AG09309 (cell line): ENCODE results near the gene LYSMD2.

Source experiments
- DNase-seq: peaks from one replicate; pipeline ENCODE4 v3.0.0-alpha.2; 2010; ENCODE audit warnings: low read depth
- H3K4me3 ChIP-seq: 2 replicates; pipeline ENCODE4 v1.5.1; 2011; ENCODE audit warnings: mild to moderate bottlenecking, low read depth, low read length, moderate library complexity; ENCODE audit not compliant: control insufficient read depth
- TF ChIP-seq, protein P1 (sequence below): IDR thresholded peaks from 2 replicates; pipeline ENCODE4 v1.5.1; 2011; ENCODE audit warnings: mild to moderate bottlenecking, low read depth, low read length, inconsistent platforms; ENCODE audit not compliant: insufficient read depth, control insufficient read depth; ENCODE audit errors: missing control alignments

LYSMD2 gene

DNA sequence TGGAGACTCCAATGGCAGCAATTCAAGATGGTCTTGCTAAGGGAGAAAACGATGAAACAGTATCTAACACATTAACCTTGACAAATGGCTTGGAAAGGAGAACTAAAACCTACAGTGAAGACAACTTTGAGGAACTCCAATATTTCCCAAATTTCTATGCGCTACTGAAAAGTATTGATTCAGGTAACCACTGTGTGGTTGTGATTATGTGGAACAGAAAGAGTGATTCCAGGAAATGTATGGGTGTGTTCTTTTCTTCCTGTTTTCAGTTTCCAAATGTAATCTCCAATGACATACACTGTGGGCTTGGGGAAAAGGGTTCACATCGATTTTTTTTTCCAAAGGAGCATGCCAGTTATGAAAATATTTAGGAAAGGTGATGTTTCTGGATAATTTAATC lies 45.3 kb downstream of the LYSMD2 start:
- TF ChIP-seq, protein P1, sequence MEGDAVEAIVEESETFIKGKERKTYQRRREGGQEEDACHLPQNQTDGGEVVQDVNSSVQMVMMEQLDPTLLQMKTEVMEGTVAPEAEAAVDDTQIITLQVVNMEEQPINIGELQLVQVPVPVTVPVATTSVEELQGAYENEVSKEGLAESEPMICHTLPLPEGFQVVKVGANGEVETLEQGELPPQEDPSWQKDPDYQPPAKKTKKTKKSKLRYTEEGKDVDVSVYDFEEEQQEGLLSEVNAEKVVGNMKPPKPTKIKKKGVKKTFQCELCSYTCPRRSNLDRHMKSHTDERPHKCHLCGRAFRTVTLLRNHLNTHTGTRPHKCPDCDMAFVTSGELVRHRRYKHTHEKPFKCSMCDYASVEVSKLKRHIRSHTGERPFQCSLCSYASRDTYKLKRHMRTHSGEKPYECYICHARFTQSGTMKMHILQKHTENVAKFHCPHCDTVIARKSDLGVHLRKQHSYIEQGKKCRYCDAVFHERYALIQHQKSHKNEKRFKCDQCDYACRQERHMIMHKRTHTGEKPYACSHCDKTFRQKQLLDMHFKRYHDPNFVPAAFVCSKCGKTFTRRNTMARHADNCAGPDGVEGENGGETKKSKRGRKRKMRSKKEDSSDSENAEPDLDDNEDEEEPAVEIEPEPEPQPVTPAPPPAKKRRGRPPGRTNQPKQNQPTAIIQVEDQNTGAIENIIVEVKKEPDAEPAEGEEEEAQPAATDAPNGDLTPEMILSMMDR: no peak
- H3K4me3 ChIP-seq: no peak overlapping the region
- DNase-seq: no peak

DNA sequence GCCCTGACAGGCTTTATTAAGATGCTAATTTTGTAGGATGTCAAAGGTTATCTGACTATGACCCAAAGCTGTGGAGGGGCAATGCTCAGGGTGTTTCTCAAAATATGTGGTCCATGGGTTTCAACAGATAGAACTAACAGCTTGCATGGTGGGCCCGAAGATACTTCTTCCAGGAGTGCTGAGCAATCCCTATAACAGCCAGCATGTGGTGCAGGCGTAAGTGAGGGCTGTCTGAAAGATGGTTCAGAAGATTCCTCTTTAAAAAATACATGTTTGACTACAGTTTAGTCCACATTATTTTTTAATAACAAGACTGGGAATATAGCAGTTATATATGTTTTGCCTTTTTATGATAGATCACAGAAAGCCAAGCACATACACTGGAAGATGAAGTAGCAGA lies 48.6 kb downstream of the LYSMD2 start:
- no peak for DNase-seq
- H3K4me3 ChIP-seq: no peak overlapping the region
- TF ChIP-seq, protein P1: peak; percentile 33

GRCh38 chr15:51687565-51687964 lies 49.9 kb downstream of the LYSMD2 start:
- DNase-seq: no peak
- H3K4me3 ChIP-seq: no peak overlapping the region
- TF ChIP-seq, protein P1: no peak

DNA sequence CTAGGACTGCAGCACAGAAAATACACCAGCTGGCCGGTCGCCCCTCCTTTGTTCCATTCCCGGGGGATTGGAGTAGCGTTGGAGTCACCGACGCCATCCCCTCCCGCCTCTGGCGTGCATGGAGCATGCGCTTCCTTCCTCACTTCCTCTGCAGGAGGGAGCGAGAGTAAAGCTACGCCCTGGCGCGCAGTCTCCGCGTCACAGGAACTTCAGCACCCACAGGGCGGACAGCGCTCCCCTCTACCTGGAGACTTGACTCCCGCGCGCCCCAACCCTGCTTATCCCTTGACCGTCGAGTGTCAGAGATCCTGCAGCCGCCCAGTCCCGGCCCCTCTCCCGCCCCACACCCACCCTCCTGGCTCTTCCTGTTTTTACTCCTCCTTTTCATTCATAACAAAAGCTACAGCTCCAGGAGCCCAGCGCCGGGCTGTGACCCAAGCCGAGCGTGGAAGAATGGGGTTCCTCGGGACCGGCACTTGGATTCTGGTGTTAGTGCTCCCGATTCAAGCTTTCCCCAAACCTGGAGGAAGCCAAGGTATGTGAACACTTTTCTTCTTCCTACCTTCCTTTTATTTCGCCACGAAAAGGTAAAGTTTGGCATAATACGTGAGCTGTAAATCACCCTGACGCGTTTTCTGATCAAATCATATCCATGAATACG lies 56.0 kb downstream of the LYSMD2 start, which contains the start of gene SCG3:
Gene SCG3 (plus strand): TSS at position 201 of the 661 bp plus-strand sequence. CDS start 253 bp downstream, at position 454.
- TF ChIP-seq, protein P1: no peak
- H3K4me3 ChIP-seq: no peak within 1 kb of the TSS
- no peak for DNase-seq

GRCh38 chr15:51680321-51680720 lies 57.1 kb downstream of the LYSMD2 start:
- no peak for DNase-seq
- TF ChIP-seq, protein P1: no peak
- H3K4me3 ChIP-seq: no peak overlapping the region

- no peak for DNase-seq
- H3K4me3 ChIP-seq: no peak overlapping the region
These were observed 59.4 kb downstream of the LYSMD2 start for GRCh38 chr15:51678096-51678495.

More at GRCh38 chr15:51678096-51678495, 59.4 kb downstream of the LYSMD2 start:
- TF ChIP-seq, protein P1: no peak
